Stimulated activated naive CD8-positive, alpha-beta T cell treated with anti-CD3 and anti-CD28 coated beads, Interleukin-15, Interleukin-2, amounts not matched to agents 100 U/mL and 50 U/mL, for 24 hours (primary cell): ENCODE results near the gene KCNK3.
A peak's percentile ranks its signal among the peaks of the same experiment; 100 is the strongest.
"Not testable (repeated sequence)": the region's sequence is repeated elsewhere in the genome, so short reads cannot be mapped to it uniquely, and the experiment has no call there.

ENCODE experiments used
- ATAC-seq: fragments of 150-1000 bp; cut with Tn5 transposase; one replicate; pipeline ENCODE4 v1.10.0; 2021
- DNase-seq: peaks from one replicate; pipeline ENCODE4 v3.0.0; 2021

Gene KCNK3

DNA sequence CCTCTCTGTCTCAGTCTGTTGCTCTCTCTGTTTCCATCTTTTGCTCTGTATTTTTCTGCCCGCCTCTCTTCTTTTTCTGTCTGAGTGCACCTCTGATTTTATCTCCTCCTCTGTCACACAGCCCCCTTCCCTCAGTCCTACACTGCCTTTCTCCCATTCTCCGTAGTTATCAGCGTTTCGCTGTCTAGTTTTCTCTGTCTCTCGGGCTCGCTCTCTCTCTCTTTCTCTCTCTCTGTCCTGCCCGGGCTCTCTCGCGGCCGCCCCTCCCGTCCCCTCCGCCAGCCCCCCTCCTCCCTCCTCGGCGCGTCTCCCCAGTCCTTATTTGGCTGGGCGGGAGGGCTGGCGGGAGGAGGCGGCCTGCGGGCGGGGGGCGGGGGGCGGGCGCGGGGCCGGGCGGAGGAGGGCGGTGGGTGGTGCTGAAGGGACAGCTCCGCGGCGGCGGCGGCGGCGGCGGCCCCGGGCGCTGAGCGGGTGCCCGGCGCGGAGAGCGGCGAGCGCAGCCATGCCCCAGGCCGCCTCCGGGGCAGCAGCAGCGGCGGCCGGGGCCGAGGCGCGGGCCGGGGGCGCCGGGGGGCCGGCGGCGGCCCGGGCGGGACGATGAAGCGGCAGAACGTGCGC is at the start of gene KCNK3:
Gene KCNK3 (plus strand): TSS at position 444 of the 618 bp plus-strand sequence. CDS start 154 bp downstream, at position 598.
- ATAC-seq (peak; percentile 51), DNase-seq (peak; percentile 59)

DNA sequence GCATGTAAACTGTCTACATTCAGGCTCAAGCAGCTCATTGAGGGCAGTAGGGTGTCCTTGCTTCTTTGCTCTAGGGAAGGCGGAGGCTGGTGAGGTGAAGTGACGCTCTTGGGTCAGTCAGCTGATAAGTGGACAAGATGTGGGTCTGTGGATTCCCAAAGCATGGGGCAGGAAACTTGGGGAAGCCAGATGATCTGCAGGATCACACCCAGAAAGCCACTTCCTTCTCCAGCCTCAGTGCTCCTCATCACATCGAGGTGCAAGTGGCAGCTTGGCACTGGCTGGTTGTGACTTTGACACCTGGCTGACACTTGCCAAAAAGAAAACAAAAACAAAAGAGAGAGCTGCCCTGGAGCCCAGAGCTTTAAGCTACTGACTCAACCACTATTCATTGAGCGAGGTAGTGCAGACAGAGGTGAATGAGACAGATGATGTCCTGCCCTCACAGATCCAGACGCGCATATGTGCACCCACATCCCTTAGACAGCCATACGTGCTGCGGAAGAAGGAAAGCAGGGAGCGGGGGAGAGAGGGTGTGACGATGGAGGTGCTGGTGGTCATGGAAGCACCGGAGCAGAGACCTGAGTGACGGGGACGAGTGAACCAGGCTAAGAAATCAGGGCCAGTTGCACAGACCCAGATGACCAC is 48.2 kb upstream of the KCNK3 start:
- no peak for ATAC-seq
- DNase-seq, result no peak

- DNase-seq, result no peak
Observed at GRCh38 chr2:26645762-26646161, 46.8 kb upstream of the KCNK3 start.

DNA sequence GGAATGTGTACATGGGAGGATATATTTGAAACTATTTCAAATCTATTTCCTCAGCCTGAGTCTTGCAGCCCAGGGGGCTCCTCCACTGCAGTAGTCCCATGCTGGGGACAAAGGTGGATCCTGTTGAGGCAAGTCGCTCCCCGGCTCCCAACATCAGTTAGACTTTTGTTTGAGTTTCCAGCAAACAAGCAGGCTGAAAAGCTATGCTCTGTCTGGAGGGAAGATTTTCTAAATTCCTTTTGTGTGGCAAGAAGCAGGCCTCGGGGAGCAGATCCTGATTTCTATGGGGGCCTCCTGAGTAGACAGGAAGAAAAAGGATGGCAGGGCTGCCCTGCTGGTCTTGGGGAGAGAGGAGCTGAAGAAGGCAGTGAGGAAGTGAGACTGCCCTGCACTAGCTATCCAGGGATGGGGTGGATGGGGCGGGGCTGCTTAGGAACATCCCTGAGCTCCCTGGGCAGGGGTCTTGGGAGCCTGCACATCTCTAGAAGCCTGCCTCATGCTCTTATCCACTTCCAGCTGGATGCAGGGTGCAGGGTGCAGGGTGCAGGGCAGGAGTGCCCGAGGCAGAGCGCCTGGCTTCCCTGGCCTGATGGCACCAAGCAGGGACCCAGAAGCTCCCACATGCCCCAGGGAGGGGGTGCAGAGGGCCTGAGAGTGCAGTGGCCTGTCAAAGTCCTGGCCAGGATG is 45.4 kb upstream of the KCNK3 start:
- ATAC-seq, result no peak
- DNase-seq, result no peak

More at GRCh38 chr2:26645762-26646161, 46.8 kb upstream of the KCNK3 start:
- ATAC-seq, result no peak

GRCh38 chr2:26647981-26648380 is 44.5 kb upstream of the KCNK3 start:
- ATAC-seq (no peak), DNase-seq (no peak)

- DNase-seq, result no peak
- ATAC-seq, result no peak
Observed at GRCh38 chr2:26648516-26648915, 44.0 kb upstream of the KCNK3 start.

- DNase-seq (no peak), ATAC-seq (no peak)
Observed at GRCh38 chr2:26649322-26649721, 43.2 kb upstream of the KCNK3 start.

DNA sequence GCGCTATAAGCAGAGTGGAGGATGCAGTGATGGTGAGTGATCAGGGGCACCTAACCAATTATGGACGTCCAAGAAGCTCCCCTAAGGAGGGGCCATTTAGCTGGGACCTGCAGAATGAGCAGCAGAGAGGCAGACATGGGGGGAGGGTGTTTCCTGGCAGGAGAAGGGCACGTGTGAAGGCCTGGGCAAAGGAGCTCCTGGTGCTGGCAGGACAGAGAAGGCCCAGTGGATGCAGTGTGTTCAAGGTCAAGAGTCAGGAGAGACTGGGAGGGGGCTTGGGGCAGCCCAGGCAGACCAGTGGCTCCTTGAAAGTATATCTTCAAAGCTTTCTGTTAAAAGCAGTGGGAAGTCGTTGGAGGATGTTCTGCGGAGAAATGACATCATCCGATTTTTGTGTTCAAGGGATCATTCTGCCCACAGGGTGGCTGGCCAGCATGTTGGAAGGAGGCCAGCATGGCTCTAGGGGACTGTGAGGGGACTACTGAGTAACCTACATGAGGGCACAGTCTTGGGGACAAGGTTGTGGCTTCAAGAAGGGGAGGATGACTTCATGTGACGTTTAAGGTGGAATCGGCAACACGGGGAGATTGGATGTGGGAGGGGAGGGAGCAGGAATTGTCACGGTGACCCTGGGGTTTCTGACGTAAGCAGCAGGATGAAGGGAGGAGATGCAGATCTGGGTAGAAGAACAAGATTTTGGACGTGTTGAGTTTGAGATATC is 42.4 kb upstream of the KCNK3 start:
- DNase-seq (no peak), ATAC-seq (no peak)

DNA sequence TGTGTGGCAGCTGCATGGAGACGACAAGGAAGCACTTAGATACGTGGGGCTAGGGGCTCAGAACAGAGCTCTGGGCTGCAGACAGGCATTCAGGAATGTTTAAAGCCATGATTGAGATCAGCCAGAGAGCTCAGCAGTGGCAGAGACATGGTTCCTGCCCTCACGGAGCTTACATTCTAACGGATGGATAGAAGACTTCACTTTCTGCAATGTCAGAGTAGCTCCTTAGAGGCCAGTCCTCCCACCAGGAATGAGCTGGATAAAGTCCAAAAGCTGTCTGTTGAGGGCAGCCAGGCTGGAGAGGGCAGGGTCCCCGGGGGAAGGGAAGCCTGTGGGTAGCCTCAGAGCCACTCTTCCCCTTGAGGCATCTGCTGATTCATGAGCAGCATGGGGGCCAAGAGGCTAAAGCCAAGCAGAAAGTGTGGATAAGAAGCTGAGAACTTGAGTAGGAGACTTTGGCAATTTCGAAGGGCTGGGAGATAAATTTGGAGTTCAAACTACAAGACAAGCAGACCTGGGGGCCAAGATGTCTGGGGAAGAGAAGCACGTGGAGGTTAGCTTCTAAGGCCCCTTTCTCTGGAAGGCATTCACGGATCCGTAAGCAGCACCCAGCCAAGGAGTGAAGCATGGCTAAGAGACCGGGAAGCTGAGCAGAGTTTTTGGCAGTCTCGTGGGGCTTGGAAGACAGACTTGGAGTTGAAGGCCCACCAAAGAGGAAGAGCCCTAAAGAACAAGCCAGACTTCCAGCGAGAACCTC is 41.6 kb upstream of the KCNK3 start:
- no peak for DNase-seq

GRCh38 chr2:26651470-26651771 is 41.1 kb upstream of the KCNK3 start:
- DNase-seq, result no peak
- no peak for ATAC-seq

More for the DNA sequence above, 41.6 kb upstream of the KCNK3 start:
- ATAC-seq, result no peak

GRCh38 chr2:26651799-26652198 is 40.7 kb upstream of the KCNK3 start:
- DNase-seq, result no peak
- ATAC-seq, result no peak

GRCh38 chr2:26652361-26653041 is 40.0 kb upstream of the KCNK3 start:
- DNase-seq, result no peak
- ATAC-seq, result no peak

GRCh38 chr2:26653207-26654060 is 39.1 kb upstream of the KCNK3 start:
- no peak for ATAC-seq
- no peak for DNase-seq

DNA sequence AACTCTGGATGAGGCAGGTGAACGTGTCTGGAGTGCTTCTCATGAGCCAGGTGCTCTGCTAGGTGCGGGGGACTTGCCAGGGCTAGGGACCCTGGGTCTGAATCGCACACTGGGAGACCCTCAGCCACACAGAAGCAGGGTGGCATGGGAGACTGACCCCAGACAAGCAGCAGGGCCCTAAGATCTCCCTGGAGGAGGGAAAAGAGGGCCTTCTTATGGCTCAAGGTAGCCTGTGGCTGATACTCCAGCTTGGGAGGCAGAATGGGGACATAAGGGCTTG is 38.5 kb upstream of the KCNK3 start:
- no peak for ATAC-seq
- DNase-seq, result no peak

DNA sequence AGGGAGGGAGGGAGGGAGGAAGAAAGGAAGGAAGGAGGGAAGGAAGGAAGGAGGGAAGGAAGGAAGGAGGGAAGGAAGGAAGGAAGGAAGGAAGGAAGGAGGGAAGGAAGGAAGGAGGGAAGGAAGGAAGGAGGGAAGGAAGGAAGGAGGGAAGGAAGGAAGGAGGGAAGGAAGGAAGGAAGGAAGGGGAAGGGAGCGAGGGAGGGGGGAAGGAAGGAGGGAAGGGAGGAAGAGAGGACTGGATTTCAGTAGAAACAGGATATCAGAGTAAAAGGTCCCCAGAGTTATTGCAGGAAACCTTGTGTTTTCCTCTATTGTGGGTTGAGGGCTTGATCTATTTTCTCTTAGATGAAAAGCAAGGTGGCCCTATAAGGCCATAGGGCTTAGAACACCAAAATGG is 37.4 kb upstream of the KCNK3 start:
- DNase-seq, ATAC-seq: not testable (repeated sequence)

GRCh38 chr2:26655611-26656195 is 36.8 kb upstream of the KCNK3 start:
- DNase-seq, result no peak
- ATAC-seq, result no peak

GRCh38 chr2:26657265-26657664 is 35.3 kb upstream of the KCNK3 start:
- DNase-seq (no peak), ATAC-seq (no peak)

DNA sequence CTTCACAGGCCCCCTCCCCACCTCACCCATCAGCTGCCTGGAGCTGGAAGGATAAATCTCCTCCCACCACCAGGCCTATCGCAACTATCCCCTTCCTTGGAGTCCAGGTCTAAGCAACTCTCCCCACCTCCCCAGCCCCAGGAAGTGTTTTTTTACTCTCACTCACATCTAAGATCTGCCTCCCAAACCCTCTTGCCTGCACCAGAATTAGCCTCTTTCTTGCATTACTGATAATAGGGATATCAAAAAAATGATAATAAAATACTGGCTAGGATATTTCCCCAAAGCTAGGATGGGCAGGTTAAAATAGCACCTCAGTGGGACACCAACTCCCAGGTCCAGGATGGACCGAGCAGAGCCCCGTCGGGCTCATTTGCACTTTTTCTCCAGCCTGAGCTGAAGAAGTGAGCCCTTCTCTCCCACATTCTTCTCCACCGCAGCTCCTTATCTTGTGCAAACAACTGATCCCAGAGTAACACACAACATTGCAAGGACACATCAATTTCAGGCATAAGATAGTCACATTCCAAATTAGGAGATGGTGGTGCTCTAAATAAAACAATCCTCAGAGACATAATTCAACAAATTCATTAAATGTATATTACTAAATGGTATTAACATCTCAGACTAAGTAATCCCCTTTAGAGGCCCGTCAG is 33.7 kb upstream of the KCNK3 start:
- no peak for ATAC-seq
- no peak for DNase-seq

DNA sequence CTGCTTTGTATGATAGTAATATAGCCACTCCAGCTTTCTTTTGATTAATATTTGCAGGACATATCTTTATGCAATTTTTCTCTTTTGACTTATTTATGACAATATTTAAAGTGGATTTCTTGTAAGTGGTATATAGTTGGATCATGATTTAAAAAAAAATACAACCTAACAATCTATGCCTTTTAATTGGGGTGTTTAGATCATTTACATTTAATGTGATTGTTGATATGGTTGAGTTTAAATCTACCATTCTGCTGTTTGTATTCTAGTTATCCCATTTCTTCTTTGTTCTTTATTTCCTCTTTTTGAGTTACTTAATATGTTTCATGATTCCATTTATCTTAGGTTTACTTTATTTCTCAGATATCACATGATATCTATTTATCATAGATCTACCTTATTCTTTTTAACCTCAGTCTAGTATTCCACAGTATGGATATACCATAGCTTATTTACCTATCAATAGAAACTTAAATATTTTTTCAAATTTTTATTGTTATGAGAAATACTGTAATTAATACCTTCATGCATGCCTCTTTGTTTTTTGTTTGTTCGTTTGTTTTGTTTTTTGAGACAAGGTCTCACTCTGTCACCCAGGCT is 32.1 kb upstream of the KCNK3 start:
- DNase-seq (no peak), ATAC-seq (no peak)

- DNase-seq, ATAC-seq: not testable (repeated sequence)
Observed at GRCh38 chr2:26665296-26665695, 27.2 kb upstream of the KCNK3 start.
